Heart left ventricle (tissue), 16 donors: ENCODE data around the gene PTPRJ. TPM values are rescaled to one million over a fixed set of nuclear protein-coding genes. Genes with fewer than 3 reads are reported as not detected.

Experiments used
- ATAC-seq, 4 donors: fragments of 200-7000 bp; cut with Tn5 transposase; one replicate each; pipeline ENCODE4 v1.9.1; 2020 to 2022; ENCODE audit warnings: moderate library complexity in 4 of 4, mild to moderate bottlenecking in 3 of 4, moderate number of reproducible peaks in 1 of 4
- DNase-seq, 5 donors: peaks; one replicate each; pipeline ENCODE4 v3.0.0-alpha.2; 2020
- H3K27ac ChIP-seq, 12 donors: fragments of 200-600 bp; sonication (generic) in 4 of 12; one replicate each; pipeline versions ENCODE4 v1.5.0 to v1.8.0; 2016 to 2022; ENCODE audit warnings: mild to moderate bottlenecking in 2 of 12
- H3K27me3 ChIP-seq, 9 donors: fragments of 200-600 bp; sonication (generic) in 2 of 9; one replicate each; pipeline versions ENCODE4 v1.5.1 to v1.8.0; 2016 to 2022; ENCODE audit warnings: mild to moderate bottlenecking in 3 of 9
- H3K36me3 ChIP-seq, 9 donors: fragments of 200-600 bp; sonication (generic) in 2 of 9; one replicate each; pipeline versions ENCODE4 v1.5.0 to v1.8.0; 2018 to 2022; ENCODE audit warnings: mild to moderate bottlenecking in 2 of 9
- H3K4me1 ChIP-seq, 12 donors: fragments of 200-600 bp; sonication (generic) in 4 of 12; one replicate each; pipeline versions ENCODE4 v1.5.0 to v1.8.0; 2016 to 2022; ENCODE audit warnings: mild to moderate bottlenecking in 3 of 12
- H3K4me3 ChIP-seq, 12 donors: fragments of 200-600 bp; sonication (generic) in 4 of 12; one replicate each; pipeline versions ENCODE4 v1.5.0 to v1.8.0; 2017 to 2022; ENCODE audit warnings: mild to moderate bottlenecking in 9 of 12, moderate library complexity in 4 of 12
- H3K9me3 ChIP-seq, 12 donors: fragments of 200-600 bp; sonication (generic) in 4 of 12; one replicate each; pipeline versions ENCODE4 v1.5.0 to v1.8.0; 2016 to 2022; ENCODE audit warnings: mild to moderate bottlenecking in 1 of 12
- POLR2A ChIP-seq, 2 donors: fragments of 450-650 bp; IDR thresholded peaks; one replicate each; pipeline ENCODE4 v1.6.1; 2017; ENCODE audit warnings: antibody characterized with exemption in 2 of 2, mild to moderate bottlenecking in 2 of 2, moderate library complexity in 2 of 2
- WGBS, 4 donors: extraction: QIAGEN DNeasy Blood & Tissue Kit in 2 of 4; methylation state at CpG; one replicate each; pipeline versions ENCODE4 v1.1.5 to v1.1.7; 2013 to 2018; 5-methylcytosine and 5-hydroxymethylcytosine counted together
- intact Hi-C, 10 donors: fragments of 100-400 bp; cut with DNase I; formaldehyde crosslinking; loops; one replicate each; pipeline versions ENCODE4 v1.11.1 to v1.14.2; 2022
- polyA plus RNA-seq, 2 donors: library from polyadenylated mRNA; stranded (reverse); fragments of 200-250 nt; gene quantifications; one replicate each; pipeline ENCODE4 v1.2.3, GENCODE V29; 2013
- total RNA-seq, 9 donors: library from RNA; depleted of rRNA in 2 of 9; stranded (reverse); fragments of >200 nt in 2 of 9; fragmentation: NEBNext Ultra II Directional in 3 of 9; extraction: Animal tissue kit (Norgen Biotek cat#: 25700) in 3 of 9; gene quantifications; one replicate each; pipeline versions ENCODE4 v1.1.0 to v1.2.4, GENCODE V29; 2016 to 2023
- TF ChIP-seq, protein P1 (sequence below), 12 donors: fragments of 200-600 bp; sonication (generic) in 4 of 12; IDR thresholded peaks; one replicate each; pipeline versions ENCODE4 v1.5.0 to v1.8.0; 2018 to 2022; ENCODE audit warnings: antibody characterized with exemption in 12 of 12, mild to moderate bottlenecking in 5 of 12
- donor health status: ischemic (EF 13 %, LVEDD 7.1; RV severe dilation, severe dysfunction).
- donor health status: healthy with polysubstance abuse.
- donor health status: DM: no; HTN: yes; CAD: no.
- donor health status: DM: no; HTN: no; CAD: no.
- donor health status: ischemic (EF 25% LVEDD 6.9; RV normal size, moderate dysfunction).
- donor health status: ischemic (EF 25% LVEDD 5.7; RV mildly dilated, moderate dysfunction).
- donor health status: healthy.
- donor health status: DM: yes; HTN: yes; CAD: no.
- donor health status: ischemic (EF 35%, LVEDD 5.7; RV mildly dilated, moderate dysfunction).
- donor health status: nonischemic (EF 11% LVEDD 7.7; RV severe dilation, severe dysfunction).
- donor health status: DM: yes; HTN: yes; CAD: no.
- donor health status: PGD.
- donor health status: ischemic (EF 29% LVEDD 5.4; RV normal size, mild dysfunction).
- donor health status: nonischemic (EF 23%, LVEDD 6.1; RV moderate dilation, normal function).

PTPRJ gene
- total and polyA plus RNA-seq, 11 donors, result 1.2 to 39.0 (median 6.3) TPM

DNA sequence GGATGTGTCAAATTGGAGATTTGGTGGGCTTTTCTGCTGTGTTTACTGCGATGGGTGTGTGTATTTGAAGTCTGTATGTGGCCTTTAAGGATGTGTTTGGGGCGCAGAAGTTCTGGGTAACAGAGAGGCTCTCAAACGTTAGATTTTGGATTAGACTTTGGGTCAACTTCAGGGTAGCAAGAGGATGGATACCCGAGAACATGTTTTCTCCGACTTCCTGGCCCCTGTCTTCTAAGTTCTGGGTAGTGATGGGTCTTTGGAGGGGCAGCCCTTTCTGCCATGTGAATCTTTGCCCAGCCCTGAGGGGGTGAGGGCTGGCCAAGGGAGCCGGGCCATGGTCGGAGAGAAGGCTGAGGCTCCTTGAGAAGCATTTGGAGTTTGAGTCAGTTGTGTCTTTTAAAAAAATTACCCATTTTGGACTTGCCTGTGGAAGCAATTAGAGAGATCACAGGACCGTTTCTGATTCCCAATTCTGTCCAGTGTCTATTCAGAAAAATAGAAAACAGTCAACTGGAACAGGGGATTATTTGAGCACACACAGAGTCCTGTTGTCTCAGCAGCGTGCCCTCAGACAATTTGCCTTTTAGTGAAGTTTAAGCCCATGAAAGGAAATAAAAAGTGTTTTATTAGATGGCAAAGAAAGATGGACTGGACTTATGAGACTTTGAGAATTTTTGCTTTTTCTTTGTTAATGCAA is 114.4 kb downstream of the PTPRJ start:
- intact Hi-C loops, result no loop called here
- Histone ChIP-seq H3K27ac (no peak overlapping the region), H3K9me3 (no peaks in the 10 kb centered on the region), H3K27me3 (no peaks in the 10 kb centered on the region), H3K4me3 (no peak overlapping the region), H3K4me1 (peaks cover 0 to 42% (median 10%) of the 10 kb centered on the region in 12 donors), H3K36me3 (no peaks in the 10 kb centered on the region)
- WGBS, 4 donors, result 88 to 93% (median 90%) methylated on average over 9 of the region's 9 CpGs
- no peak for DNase-seq
- no peak for ATAC-seq
- TF ChIP-seq POLR2A (IDR thresholded peaks at IDR 0.05), result no peak
- TF ChIP-seq, protein P1, sequence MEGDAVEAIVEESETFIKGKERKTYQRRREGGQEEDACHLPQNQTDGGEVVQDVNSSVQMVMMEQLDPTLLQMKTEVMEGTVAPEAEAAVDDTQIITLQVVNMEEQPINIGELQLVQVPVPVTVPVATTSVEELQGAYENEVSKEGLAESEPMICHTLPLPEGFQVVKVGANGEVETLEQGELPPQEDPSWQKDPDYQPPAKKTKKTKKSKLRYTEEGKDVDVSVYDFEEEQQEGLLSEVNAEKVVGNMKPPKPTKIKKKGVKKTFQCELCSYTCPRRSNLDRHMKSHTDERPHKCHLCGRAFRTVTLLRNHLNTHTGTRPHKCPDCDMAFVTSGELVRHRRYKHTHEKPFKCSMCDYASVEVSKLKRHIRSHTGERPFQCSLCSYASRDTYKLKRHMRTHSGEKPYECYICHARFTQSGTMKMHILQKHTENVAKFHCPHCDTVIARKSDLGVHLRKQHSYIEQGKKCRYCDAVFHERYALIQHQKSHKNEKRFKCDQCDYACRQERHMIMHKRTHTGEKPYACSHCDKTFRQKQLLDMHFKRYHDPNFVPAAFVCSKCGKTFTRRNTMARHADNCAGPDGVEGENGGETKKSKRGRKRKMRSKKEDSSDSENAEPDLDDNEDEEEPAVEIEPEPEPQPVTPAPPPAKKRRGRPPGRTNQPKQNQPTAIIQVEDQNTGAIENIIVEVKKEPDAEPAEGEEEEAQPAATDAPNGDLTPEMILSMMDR (IDR thresholded peaks at IDR 0.05), result no peak

DNA sequence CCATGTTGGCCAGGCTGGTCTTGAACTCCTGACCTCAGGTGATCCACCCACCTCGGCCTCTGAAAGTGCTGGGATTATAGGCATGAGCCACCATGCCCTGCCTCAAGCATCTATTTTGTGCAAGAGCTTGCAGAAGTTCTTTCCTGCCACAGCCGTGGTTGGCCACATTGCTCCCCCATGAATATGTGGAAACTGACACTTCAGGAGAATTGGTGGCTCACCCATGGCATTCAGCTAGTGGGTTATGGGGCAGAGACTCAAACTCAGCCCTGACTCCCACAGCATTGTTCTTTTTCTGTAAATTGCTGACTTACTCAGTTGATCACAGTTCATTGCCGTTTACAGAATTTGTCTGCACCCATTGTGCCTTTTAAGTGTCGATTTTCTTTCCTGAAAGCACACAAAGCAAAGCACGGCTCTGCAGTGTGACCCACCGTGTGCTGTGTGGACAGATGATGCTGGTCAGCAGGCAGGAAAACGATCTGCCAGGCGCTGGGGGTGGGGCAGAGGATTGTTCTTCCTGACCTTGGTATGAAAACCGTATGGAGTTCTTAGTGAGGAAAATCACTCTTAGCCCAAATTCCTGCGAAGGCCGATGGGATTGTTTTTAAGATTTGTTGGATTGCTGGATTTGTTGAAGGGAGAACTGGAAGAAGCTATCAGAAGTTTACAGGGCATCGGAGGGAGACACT is 115.6 kb downstream of the PTPRJ start:
- intact Hi-C loops, result no loop called here
- WGBS, 4 donors, result 61 to 72% (median 64%) methylated on average over 11 to 12 of the region's 12 CpGs
- ATAC-seq (no peak), DNase-seq (no peak)
- TF ChIP-seq, protein P1 (IDR thresholded peaks at IDR 0.05), result no peak
- TF ChIP-seq POLR2A (IDR thresholded peaks at IDR 0.05), result no peak
- no peak overlapping the region for H3K27ac ChIP-seq
- peaks cover 0 to 52% (median 10%) of the 10 kb centered on the region in 12 donors for H3K4me1 ChIP-seq
- no peaks in the 10 kb centered on the region for H3K9me3 ChIP-seq
- H3K27me3 ChIP-seq, result no peaks in the 10 kb centered on the region
- H3K4me3 ChIP-seq, result no peak overlapping the region
- no peaks in the 10 kb centered on the region for H3K36me3 ChIP-seq

DNA sequence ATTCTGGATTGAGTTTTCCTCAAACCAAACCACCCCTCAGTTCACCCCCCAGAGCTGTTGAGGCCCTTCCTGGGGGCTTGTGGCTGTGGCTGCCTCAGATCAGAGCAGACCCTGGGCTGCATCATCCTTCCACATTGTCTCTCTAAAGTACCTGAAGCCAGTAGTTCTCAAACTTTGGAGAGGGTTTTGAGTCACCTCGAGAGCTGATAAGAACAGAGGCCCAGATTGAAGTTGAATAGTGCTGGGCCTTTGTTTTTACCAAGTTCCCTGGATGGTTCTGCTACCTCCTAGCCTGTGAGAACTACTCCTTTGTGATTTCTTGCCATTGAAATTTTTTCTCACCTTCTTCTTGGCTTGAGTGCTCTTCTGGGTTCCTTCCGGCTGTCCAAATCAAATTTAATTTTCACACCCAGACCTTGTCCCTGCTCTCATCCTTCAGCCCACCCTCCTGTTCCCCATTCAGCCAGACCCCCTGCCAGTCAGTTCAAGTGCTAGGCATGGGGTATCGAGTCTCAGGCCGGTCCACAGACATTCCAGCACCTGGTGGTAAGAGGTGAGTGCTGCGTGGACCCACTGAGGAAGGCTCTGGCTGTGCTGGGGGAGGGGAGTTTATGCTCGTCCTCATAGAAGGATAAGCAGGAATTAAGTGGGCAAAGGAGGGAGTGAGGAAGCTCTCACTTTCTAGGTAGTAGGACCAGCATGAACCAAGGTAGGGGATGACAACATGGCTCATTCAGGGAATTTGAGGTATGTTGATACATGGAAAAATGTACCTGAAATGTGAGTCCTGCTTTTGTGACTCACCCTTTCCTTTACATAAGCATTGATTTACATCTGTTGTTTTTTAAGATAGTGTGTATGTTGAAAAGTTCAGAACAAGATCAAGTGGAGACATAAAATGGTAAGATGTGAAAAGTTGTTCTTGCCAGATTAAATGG is 116.5 kb downstream of the PTPRJ start:
- TF ChIP-seq, protein P1 (IDR thresholded peaks at IDR 0.05), result no peak
- TF ChIP-seq POLR2A (IDR thresholded peaks at IDR 0.05), result no peak
- no peak for ATAC-seq
- Histone ChIP-seq H3K4me1 (peaks cover 0 to 61% (median 13%) of the 10 kb centered on the region in 12 donors), H3K27ac (no peak overlapping the region), H3K27me3 (no peaks in the 10 kb centered on the region), H3K9me3 (no peaks in the 10 kb centered on the region), H3K36me3 (no peaks in the 10 kb centered on the region), H3K4me3 (no peak overlapping the region)
- WGBS, 4 donors, result 80 to 94% (median 89%) methylated on average over 6 of the region's 6 CpGs
- no peak for DNase-seq
- intact Hi-C loops, result no loop called here

DNA sequence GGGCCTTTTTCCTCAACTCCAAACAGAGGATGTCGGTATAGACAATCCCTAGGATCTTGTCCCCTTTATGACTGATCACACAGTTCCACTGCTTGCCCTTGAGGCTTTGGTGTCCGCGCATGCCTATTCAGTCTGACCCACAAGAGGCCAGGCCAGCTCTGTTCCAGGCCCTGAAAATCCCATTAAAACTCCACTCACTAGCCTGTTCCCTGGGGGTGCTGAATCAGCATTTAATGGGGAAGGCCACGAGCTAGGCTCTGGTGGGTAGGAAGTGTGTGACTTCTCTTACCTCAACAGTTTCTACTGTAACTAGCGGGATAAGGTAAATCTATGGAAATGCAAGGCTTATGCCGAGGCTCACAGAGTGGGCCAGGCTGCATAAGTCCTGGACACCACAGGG is 117.7 kb downstream of the PTPRJ start:
- Histone ChIP-seq H3K27ac (no peak overlapping the region), H3K4me3 (no peak overlapping the region), H3K36me3 (no peaks in the 10 kb centered on the region), H3K4me1 (peaks cover 0 to 67% (median 20%) of the 10 kb centered on the region in 12 donors), H3K9me3 (no peaks in the 10 kb centered on the region), H3K27me3 (no peaks in the 10 kb centered on the region)
- intact Hi-C loops, result no loop called here
- DNase-seq (no peak), ATAC-seq (no peak)
- 81 to 93% (median 85%) methylated on average over 6 of the region's 6 CpGs for WGBS, 4 donors
- TF ChIP-seq, protein P1 (IDR thresholded peaks at IDR 0.05), result no peak
- TF ChIP-seq POLR2A (IDR thresholded peaks at IDR 0.05), result no peak
